Nephron (organoid): Measurements from ENCODE around the gene DENND1A.
A peak's percentile ranks its signal among the peaks of the same experiment; 100 is the strongest.

ENCODE experiments used
- H3K27ac Mint-ChIP-seq, 3 experiments: 2 replicates each; pipeline ENCODE4 v1.8.0; 2020; ENCODE audit warnings: mixed read lengths in 3 of 3, mild to moderate bottlenecking in 2 of 3, moderate library complexity in 1 of 3
- H3K27me3 Mint-ChIP-seq: 2 replicates; pipeline ENCODE4 v1.8.0; 2021; ENCODE audit warnings: low read depth, mild to moderate bottlenecking, moderate library complexity, mixed read lengths
- H3K36me3 Mint-ChIP-seq: 2 replicates; pipeline ENCODE4 v1.8.0; 2020; ENCODE audit warnings: low read depth, mixed read lengths
- H3K4me1 Mint-ChIP-seq: 2 replicates; pipeline ENCODE4 v1.8.0; 2020; ENCODE audit warnings: mixed read lengths
- H3K4me3 Mint-ChIP-seq, 3 experiments: 2 replicates each; pipeline ENCODE4 v1.8.0; 2020; ENCODE audit warnings: mild to moderate bottlenecking in 3 of 3, mixed read lengths in 3 of 3, moderate library complexity in 2 of 3
- H3K9me3 Mint-ChIP-seq: 2 replicates; pipeline ENCODE4 v1.8.0; 2020; ENCODE audit warnings: mixed read lengths
- CTCF ChIP-seq, 3 experiments: fragments of 200-600 bp; sonication (generic); IDR thresholded peaks; one replicate each; pipeline ENCODE4 v1.5.0; 2021; ENCODE audit warnings: antibody characterized with exemption in 3 of 3; ENCODE audit not compliant: unreplicated experiment in 3 of 3

DENND1A gene

DNA sequence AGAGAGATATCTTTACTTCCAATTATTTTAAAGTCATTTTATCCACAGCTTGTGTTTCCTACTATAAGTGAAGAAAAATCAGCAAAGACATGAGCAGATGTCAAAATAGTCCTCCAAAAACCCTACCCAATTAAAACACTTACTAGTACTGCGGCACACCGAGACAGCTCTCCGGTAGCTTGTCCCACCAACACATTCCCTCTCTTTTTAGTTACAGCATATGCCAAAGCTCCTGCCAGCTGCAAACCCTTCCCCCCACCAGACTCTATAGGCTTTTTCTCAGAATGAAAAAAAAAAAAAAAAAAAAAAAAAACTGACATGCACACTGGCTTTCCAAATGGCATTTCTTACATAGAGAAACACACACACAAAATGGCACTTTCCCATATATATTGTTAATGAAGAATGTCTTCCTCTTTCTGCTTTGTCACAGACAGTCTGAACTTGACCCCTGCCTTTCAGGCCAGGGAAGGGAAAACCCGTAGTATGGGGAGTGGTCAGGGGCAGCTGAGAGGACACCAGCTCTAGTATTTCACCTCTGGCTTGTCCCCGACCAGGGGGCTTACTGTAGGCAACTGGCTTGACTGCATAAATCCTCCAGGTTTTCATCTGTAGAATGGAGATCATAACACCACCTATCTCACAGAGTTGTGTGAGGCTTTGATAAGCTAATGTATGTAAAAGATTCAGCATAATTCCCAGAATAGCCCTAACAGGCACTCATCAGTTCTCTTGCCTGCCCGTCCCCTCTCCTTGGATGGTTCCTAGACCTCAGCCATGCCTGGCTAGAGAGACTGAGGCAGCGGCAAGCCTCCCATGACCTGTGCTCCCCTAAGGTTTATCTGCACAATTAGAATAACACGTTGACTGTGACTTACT lies 340.3 kb downstream of the DENND1A start:
- Mint-ChIP-seq H3K27me3 (peaks cover 3% of the 10 kb centered on the region), H3K9me3 (peaks cover 27% of the 10 kb centered on the region), H3K27ac (no peak overlapping the region), H3K36me3 (peaks cover 31% of the 10 kb centered on the region), H3K4me1 (peaks cover 12% of the 10 kb centered on the region), H3K4me3 (no peak overlapping the region)
- no peak for TF ChIP-seq CTCF (IDR thresholded peaks at IDR 0.05; ENCODE audit: unreplicated experiment in 3 of 3)

DNA sequence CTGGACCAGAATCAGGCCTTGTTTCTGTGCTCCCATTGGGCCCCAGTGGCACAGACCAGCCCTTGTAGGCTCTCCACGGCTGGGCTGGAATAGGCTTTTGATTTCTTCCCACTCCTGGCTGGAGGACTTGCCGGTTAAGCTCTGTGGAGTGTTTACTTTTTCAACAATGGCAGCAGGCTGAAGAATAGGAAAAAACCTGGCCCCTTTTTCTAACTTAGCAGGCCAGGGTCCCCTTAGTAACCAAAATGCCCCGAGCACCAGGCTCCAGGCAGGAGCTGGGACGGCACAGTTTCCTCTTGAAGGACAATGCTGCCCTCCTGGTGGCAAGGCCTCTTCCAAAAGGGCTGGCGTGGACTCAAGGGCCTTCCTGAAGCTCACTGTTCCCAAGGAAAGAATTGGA lies 343.7 kb downstream of the DENND1A start:
- Mint-ChIP-seq H3K27ac (no peak overlapping the region), H3K27me3 (no peaks in the 10 kb centered on the region), H3K36me3 (peaks cover 47% of the 10 kb centered on the region), H3K4me1 (peaks cover 10% of the 10 kb centered on the region), H3K4me3 (no peak overlapping the region), H3K9me3 (peaks cover 27% of the 10 kb centered on the region)
- no peak for TF ChIP-seq CTCF (IDR thresholded peaks at IDR 0.05; ENCODE audit: unreplicated experiment in 3 of 3)

DNA sequence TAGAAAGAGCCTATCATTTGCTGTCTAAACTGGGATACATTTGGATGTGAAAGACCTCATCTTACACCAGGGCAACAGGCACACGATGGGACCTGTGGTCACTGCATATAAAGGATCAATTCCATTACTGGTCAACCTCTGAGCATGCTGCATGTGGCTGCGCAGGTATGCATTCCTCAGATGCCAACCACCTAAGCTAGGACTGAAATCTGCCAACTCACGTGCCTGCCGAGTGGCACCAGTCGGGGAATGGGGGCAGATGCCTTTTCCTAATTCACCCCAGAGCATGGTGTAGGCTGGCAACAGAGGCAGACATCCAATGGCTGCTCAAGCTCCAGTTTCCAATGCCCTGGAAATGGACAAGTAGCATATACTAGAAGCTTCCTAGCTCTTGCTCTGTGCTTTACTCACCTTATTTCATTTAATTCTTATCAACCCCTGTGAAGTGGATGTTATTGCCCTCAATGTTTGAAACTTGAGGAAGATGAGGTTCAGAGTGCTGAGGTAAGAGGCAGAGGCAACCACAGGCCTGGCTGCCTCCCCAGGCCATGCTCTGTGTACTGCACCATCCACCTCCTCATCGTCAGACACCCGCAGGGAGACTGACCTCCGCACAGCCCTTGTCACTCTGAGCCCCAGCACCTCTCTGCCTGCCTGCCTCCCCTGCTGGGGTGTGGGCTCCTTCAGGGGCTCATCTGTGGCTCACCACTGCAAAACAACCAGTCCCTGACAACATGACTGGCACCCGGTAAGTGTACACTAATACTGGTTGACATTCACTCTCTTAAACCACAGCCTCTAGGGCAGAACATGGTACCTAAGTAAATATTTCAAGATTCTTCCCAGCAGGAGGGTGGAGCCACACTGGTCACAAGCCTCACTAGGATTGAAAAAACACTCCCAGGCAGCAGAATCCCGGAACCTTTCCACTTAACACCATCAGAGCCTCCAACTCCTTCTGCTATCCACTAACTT lies 345.4 kb downstream of the DENND1A start:
- Mint-ChIP-seq H3K27ac (peak overlapping the region in 1 of 3 experiments; percentile 19), H3K36me3 (peaks cover 57% of the 10 kb centered on the region), H3K9me3 (peaks cover 25% of the 10 kb centered on the region), H3K4me1 (peaks cover 5% of the 10 kb centered on the region), H3K4me3 (no peak overlapping the region), H3K27me3 (no peaks in the 10 kb centered on the region)
- TF ChIP-seq CTCF (IDR thresholded peaks at IDR 0.05; ENCODE audit: unreplicated experiment in 3 of 3), result no peak

GRCh38 chr9:123583646-123584045 lies 346.3 kb downstream of the DENND1A start:
- peaks cover 20% of the 10 kb centered on the region for H3K9me3 Mint-ChIP-seq
- H3K27me3 Mint-ChIP-seq, result no peaks in the 10 kb centered on the region
- no peaks in the 10 kb centered on the region for H3K4me1 Mint-ChIP-seq
- H3K4me3 Mint-ChIP-seq, result no peak overlapping the region
- H3K36me3 Mint-ChIP-seq, result peaks cover 56% of the 10 kb centered on the region
- no peak overlapping the region for H3K27ac Mint-ChIP-seq
- no peak for TF ChIP-seq CTCF (IDR thresholded peaks at IDR 0.05; ENCODE audit: unreplicated experiment in 3 of 3)

DNA sequence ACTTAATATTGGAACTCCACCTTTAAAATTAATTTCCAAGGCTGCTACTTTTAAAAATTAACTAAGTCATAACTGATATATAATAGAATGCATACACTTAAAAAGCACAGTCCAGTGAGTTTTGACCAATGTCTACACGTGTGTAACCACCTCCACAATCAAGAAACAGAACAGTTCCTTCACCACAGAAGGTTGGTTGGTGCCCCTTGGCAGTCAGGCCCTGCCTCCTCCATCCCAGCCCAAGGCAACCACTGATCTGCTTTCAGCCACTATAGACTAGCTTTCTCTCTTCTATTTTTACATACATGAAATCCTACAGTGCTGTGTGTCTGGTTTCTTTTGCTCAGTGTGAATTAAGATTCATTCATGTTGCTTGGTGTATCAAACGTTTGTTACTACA lies 358.7 kb downstream of the DENND1A start:
- peaks cover 33% of the 10 kb centered on the region for H3K36me3 Mint-ChIP-seq
- TF ChIP-seq CTCF (IDR thresholded peaks at IDR 0.05; ENCODE audit: unreplicated experiment in 3 of 3), result no peak
- peaks cover 17% of the 10 kb centered on the region for H3K9me3 Mint-ChIP-seq
- H3K27me3 Mint-ChIP-seq, result no peaks in the 10 kb centered on the region
- peaks cover 24% of the 10 kb centered on the region for H3K4me1 Mint-ChIP-seq
- no peak overlapping the region for H3K27ac Mint-ChIP-seq
- no peak overlapping the region for H3K4me3 Mint-ChIP-seq
